Heart left ventricle (tissue), 16 donors: Measurements from ENCODE around the gene HELZ. TPM values are rescaled to one million over a fixed set of nuclear protein-coding genes. Genes with fewer than 3 reads are reported as not detected.
A peak's percentile ranks its signal among the peaks of the same experiment; 100 is the strongest.

Source experiments
- ATAC-seq, 4 donors: fragments of 200-7000 bp; cut with Tn5 transposase; one replicate each; pipeline ENCODE4 v1.9.1; 2020 to 2022; ENCODE audit warnings: moderate library complexity in 4 of 4, mild to moderate bottlenecking in 3 of 4, moderate number of reproducible peaks in 1 of 4
- DNase-seq, 5 donors: peaks; one replicate each; pipeline ENCODE4 v3.0.0-alpha.2; 2020
- H3K27ac ChIP-seq, 12 donors: fragments of 200-600 bp; sonication (generic) in 4 of 12; one replicate each; pipeline versions ENCODE4 v1.5.0 to v1.8.0; 2016 to 2022; ENCODE audit warnings: mild to moderate bottlenecking in 2 of 12
- H3K27me3 ChIP-seq, 9 donors: fragments of 200-600 bp; sonication (generic) in 2 of 9; one replicate each; pipeline versions ENCODE4 v1.5.1 to v1.8.0; 2016 to 2022; ENCODE audit warnings: mild to moderate bottlenecking in 3 of 9
- H3K36me3 ChIP-seq, 9 donors: fragments of 200-600 bp; sonication (generic) in 2 of 9; one replicate each; pipeline versions ENCODE4 v1.5.0 to v1.8.0; 2018 to 2022; ENCODE audit warnings: mild to moderate bottlenecking in 2 of 9
- H3K4me1 ChIP-seq, 12 donors: fragments of 200-600 bp; sonication (generic) in 4 of 12; one replicate each; pipeline versions ENCODE4 v1.5.0 to v1.8.0; 2016 to 2022; ENCODE audit warnings: mild to moderate bottlenecking in 3 of 12
- H3K4me3 ChIP-seq, 12 donors: fragments of 200-600 bp; sonication (generic) in 4 of 12; one replicate each; pipeline versions ENCODE4 v1.5.0 to v1.8.0; 2017 to 2022; ENCODE audit warnings: mild to moderate bottlenecking in 9 of 12, moderate library complexity in 4 of 12
- H3K9me3 ChIP-seq, 12 donors: fragments of 200-600 bp; sonication (generic) in 4 of 12; one replicate each; pipeline versions ENCODE4 v1.5.0 to v1.8.0; 2016 to 2022; ENCODE audit warnings: mild to moderate bottlenecking in 1 of 12
- CTCF ChIP-seq, 12 donors: fragments of 200-600 bp; sonication (generic) in 4 of 12; IDR thresholded peaks; one replicate each; pipeline versions ENCODE4 v1.5.0 to v1.8.0; 2018 to 2022; ENCODE audit warnings: antibody characterized with exemption in 12 of 12, mild to moderate bottlenecking in 5 of 12
- POLR2A ChIP-seq, 2 donors: fragments of 450-650 bp; IDR thresholded peaks; one replicate each; pipeline ENCODE4 v1.6.1; 2017; ENCODE audit warnings: antibody characterized with exemption in 2 of 2, mild to moderate bottlenecking in 2 of 2, moderate library complexity in 2 of 2
- WGBS, 4 donors: extraction: QIAGEN DNeasy Blood & Tissue Kit in 2 of 4; methylation state at CpG; one replicate each; pipeline versions ENCODE4 v1.1.5 to v1.1.7; 2013 to 2018; 5-methylcytosine and 5-hydroxymethylcytosine counted together
- intact Hi-C, 10 donors: fragments of 100-400 bp; cut with DNase I; formaldehyde crosslinking; loops; one replicate each; pipeline versions ENCODE4 v1.11.1 to v1.14.2; 2022
- polyA plus RNA-seq, 2 donors: library from polyadenylated mRNA; stranded (reverse); fragments of 200-250 nt; gene quantifications; one replicate each; pipeline ENCODE4 v1.2.3, GENCODE V29; 2013
- total RNA-seq, 9 donors: library from RNA; depleted of rRNA in 2 of 9; stranded (reverse); fragments of >200 nt in 2 of 9; fragmentation: NEBNext Ultra II Directional in 3 of 9; extraction: Animal tissue kit (Norgen Biotek cat#: 25700) in 3 of 9; gene quantifications; one replicate each; pipeline versions ENCODE4 v1.1.0 to v1.2.4, GENCODE V29; 2016 to 2023
- donor health status: ischemic (EF 13 %, LVEDD 7.1; RV severe dilation, severe dysfunction).
- donor health status: healthy with polysubstance abuse.
- donor health status: DM: no; HTN: yes; CAD: no.
- donor health status: DM: no; HTN: no; CAD: no.
- donor health status: ischemic (EF 25% LVEDD 6.9; RV normal size, moderate dysfunction).
- donor health status: ischemic (EF 25% LVEDD 5.7; RV mildly dilated, moderate dysfunction).
- donor health status: healthy.
- donor health status: DM: yes; HTN: yes; CAD: no.
- donor health status: ischemic (EF 35%, LVEDD 5.7; RV mildly dilated, moderate dysfunction).
- donor health status: nonischemic (EF 11% LVEDD 7.7; RV severe dilation, severe dysfunction).
- donor health status: DM: yes; HTN: yes; CAD: no.
- donor health status: PGD.
- donor health status: ischemic (EF 29% LVEDD 5.4; RV normal size, mild dysfunction).
- donor health status: nonischemic (EF 23%, LVEDD 6.1; RV moderate dilation, normal function).

Gene HELZ
- total and polyA plus RNA-seq, 11 donors, result 5.1 to 48.4 (median 30.3) TPM

GRCh38 chr17:67121316-67121891 lies 123.6 kb downstream of the HELZ start:
- Histone ChIP-seq H3K4me3 (no peak overlapping the region), H3K27me3 (no peaks in the 10 kb centered on the region), H3K9me3 (peaks cover 0 to 14% (median 2%) of the 10 kb centered on the region in 12 donors), H3K27ac (no peak overlapping the region), H3K4me1 (peaks cover 0 to 11% (median 2%) of the 10 kb centered on the region in 12 donors), H3K36me3 (peaks cover 0 to 92% (median 66%) of the 10 kb centered on the region in 9 donors)
- ATAC-seq (peak in 1 of 4 donors; percentile 29), DNase-seq (no peak)
- intact Hi-C loops, result no loop called here
- TF ChIP-seq POLR2A (IDR thresholded peaks at IDR 0.05) (no peak), CTCF (IDR thresholded peaks at IDR 0.05) (no peak)
- 58 to 64% (median 61%) methylated on average over 5 of the region's 5 CpGs for WGBS, 4 donors

- TF ChIP-seq POLR2A (IDR thresholded peaks at IDR 0.05), result no peak
- TF ChIP-seq CTCF (IDR thresholded peaks at IDR 0.05), result no peak
- no peak for DNase-seq
- H3K9me3 ChIP-seq, result peaks cover 0 to 29% (median 4%) of the 10 kb centered on the region in 12 donors
- no peak for ATAC-seq
- no peak overlapping the region for H3K27ac ChIP-seq
- H3K4me1 ChIP-seq, result peaks cover 0 to 11% (median 0%) of the 10 kb centered on the region in 12 donors
- no peaks in the 10 kb centered on the region for H3K27me3 ChIP-seq
- no peak overlapping the region for H3K4me3 ChIP-seq
- peaks cover 0 to 81% (median 78%) of the 10 kb centered on the region in 9 donors for H3K36me3 ChIP-seq
- 95 to 98% (median 96%) methylated on average over 2 of the region's 2 CpGs for WGBS, 4 donors
- intact Hi-C loops, result no loop called here
Observed at GRCh38 chr17:67119102-67119501, 125.9 kb downstream of the HELZ start.

- Histone ChIP-seq H3K4me1 (peaks cover 0 to 15% (median 4%) of the 10 kb centered on the region in 12 donors), H3K27me3 (no peaks in the 10 kb centered on the region), H3K9me3 (peaks cover 0 to 29% (median 4%) of the 10 kb centered on the region in 12 donors), H3K27ac (no peak overlapping the region), H3K36me3 (peaks cover 0 to 94% (median 75%) of the 10 kb centered on the region in 9 donors), H3K4me3 (no peak overlapping the region)
- intact Hi-C loops, result no loop called here
- ATAC-seq, result no peak
- 92 to 100% (median 100%) methylated on average over 1 of the region's 1 CpG for WGBS, 4 donors
- TF ChIP-seq CTCF (IDR thresholded peaks at IDR 0.05) (no peak), POLR2A (IDR thresholded peaks at IDR 0.05) (no peak)
- no peak for DNase-seq
Observed at GRCh38 chr17:67116045-67116575, 128.9 kb downstream of the HELZ start.

GRCh38 chr17:67115401-67115800 lies 129.6 kb downstream of the HELZ start:
- Histone ChIP-seq H3K36me3 (peaks cover 0 to 93% (median 75%) of the 10 kb centered on the region in 9 donors), H3K27me3 (no peaks in the 10 kb centered on the region), H3K4me3 (no peak overlapping the region), H3K4me1 (peaks cover 0 to 14% (median 0%) of the 10 kb centered on the region in 12 donors), H3K27ac (no peak overlapping the region), H3K9me3 (peaks cover 0 to 29% (median 4%) of the 10 kb centered on the region in 12 donors)
- WGBS, 4 donors, result 87 to 94% (median 92%) methylated on average over 1 of the region's 1 CpG
- DNase-seq, result no peak
- intact Hi-C loops, result no loop called here
- TF ChIP-seq CTCF (IDR thresholded peaks at IDR 0.05), result no peak
- TF ChIP-seq POLR2A (IDR thresholded peaks at IDR 0.05), result no peak
- no peak for ATAC-seq
